ENCODE results near the gene ASIC4. TPM values are rescaled to one million over a fixed set of nuclear protein-coding genes. Genes with fewer than 3 reads are reported as not detected.

The ASIC4 gene
- total and polyA plus RNA-seq, 2 experiments from 2014 or later: 0.13 to 3.6 TPM

GRCh38 chr2:219567131-219567530 is 52.8 kb downstream of the ASIC4 start:
- Mint-ChIP-seq H3K27me3 (ENCODE audit: insufficient read depth, low read depth, poor library complexity) (peaks cover 41% of the 10 kb centered on the region), H3K9me3 (peaks cover 2% of the 10 kb centered on the region; the same call in 2 of the 3 replicates), H3K4me1 (peaks cover 70% of the 10 kb centered on the region), H3K27ac (no peak overlapping the region), H3K36me3 (ENCODE audit: low read depth) (peaks cover 77% of the 10 kb centered on the region), H3K4me3 (no peak overlapping the region)
- H3K9me2 ChIP-seq (ENCODE audit: insufficient read depth): no peaks in the 10 kb centered on the region
- H3K4me1 ChIP-seq (ENCODE audit: insufficient read depth): peaks cover 61% of the 10 kb centered on the region
- H4K20me1 ChIP-seq (replicated peaks; ENCODE audit: insufficient read depth): no peaks in the 10 kb centered on the region
- H3F3A ChIP-seq (replicated peaks; ENCODE audit: low read depth): peaks cover 43% of the 10 kb centered on the region
- H3K27me3 ChIP-seq (ENCODE audit: insufficient read depth): peaks cover 13% of the 10 kb centered on the region
- no peak for DNase-seq (ENCODE audit: low spot score)
- H3K27ac ChIP-seq (ENCODE audit: low read depth): no peak overlapping the region
- peaks cover 20% of the 10 kb centered on the region; the same call in 1 of the 2 replicates for H3K79me2 ChIP-seq (replicated peaks; ENCODE audit: insufficient read depth)
- no peak overlapping the region for H2AFZ ChIP-seq
- ATAC-seq: no peak
- H3K36me3 ChIP-seq (ENCODE audit: insufficient read depth): peaks cover 8% of the 10 kb centered on the region; the same call in 1 of the 2 replicates
- H3K4me2 ChIP-seq: no peak overlapping the region
- H3K4me3 ChIP-seq: no peak overlapping the region
- no peak for TF ChIP-seq ZNF114 (CRISPR knock-in tag; IDR thresholded peaks at IDR 0.05)
- no peak for TF ChIP-seq NANOG (IDR thresholded peaks at IDR 0.05; ENCODE audit: borderline replicate concordance)
- no peak for TF ChIP-seq REST (IDR thresholded peaks at IDR 0.05; ENCODE audit: unreplicated experiment)
- TF ChIP-seq EZH2 (IDR thresholded peaks at IDR 0.05; ENCODE audit: low read depth, unreplicated experiment): no peak
- TF ChIP-seq POLR2AphosphoS5 (IDR thresholded peaks at IDR 0.05; ENCODE audit: low read depth): no peak

GRCh38 chr2:219567791-219568361 is 53.6 kb downstream of the ASIC4 start:
- H3K27ac Mint-ChIP-seq: no peak overlapping the region
- peaks cover 69% of the 10 kb centered on the region for H3K36me3 Mint-ChIP-seq (ENCODE audit: low read depth)
- Histone ChIP-seq H3K4me2 (no peak overlapping the region), H3K27me3 (ENCODE audit: insufficient read depth) (peaks cover 13% of the 10 kb centered on the region), H4K20me1 (replicated peaks; ENCODE audit: insufficient read depth) (no peaks in the 10 kb centered on the region), H3F3A (replicated peaks; ENCODE audit: low read depth) (peaks cover 36% of the 10 kb centered on the region), H3K36me3 (ENCODE audit: insufficient read depth) (peaks cover 5% of the 10 kb centered on the region; the same call in 1 of the 2 replicates), H3K79me2 (replicated peaks; ENCODE audit: insufficient read depth) (peaks cover 20% of the 10 kb centered on the region; the same call in 1 of the 2 replicates), H3K4me1 (ENCODE audit: insufficient read depth) (peaks cover 58% of the 10 kb centered on the region), H2AFZ (no peak overlapping the region), H3K9me2 (ENCODE audit: insufficient read depth) (no peaks in the 10 kb centered on the region), H3K4me3 (no peak overlapping the region), H3K27ac (ENCODE audit: low read depth) (no peak overlapping the region)
- TF ChIP-seq ETS1 (IDR thresholded peaks at IDR 0.05): no peak
- TF ChIP-seq ZNF462 (CRISPR knock-in tag; IDR thresholded peaks at IDR 0.05): no peak
- 0 out of 2 replicates have a peak, but pooled peaks have one; percentile 25 for TF ChIP-seq POLR2AphosphoS5 (IDR thresholded peaks at IDR 0.05; ENCODE audit: low read depth)
- TF ChIP-seq STAT1 (IDR thresholded peaks at IDR 0.05; ENCODE audit: unreplicated experiment): no peak
- no peak for TF ChIP-seq ZNF331 (CRISPR knock-in tag; IDR thresholded peaks at IDR 0.05; ENCODE audit: low read depth)
- H3K4me3 Mint-ChIP-seq: no peak overlapping the region; the same call in 2 of the 3 replicates
- H3K27me3 Mint-ChIP-seq (ENCODE audit: insufficient read depth, low read depth, poor library complexity): peaks cover 34% of the 10 kb centered on the region
- H3K4me1 Mint-ChIP-seq: peaks cover 66% of the 10 kb centered on the region
- DNase-seq (ENCODE audit: low spot score) (peak; percentile 60), ATAC-seq (no peak; the same call in 2 of the 3 replicates)
- peaks cover 2% of the 10 kb centered on the region; the same call in 2 of the 3 replicates for H3K9me3 Mint-ChIP-seq
